Natural killer cell (primary cell): ENCODE results near the gene FBXO10. TPM values are rescaled to one million over a fixed set of nuclear protein-coding genes. Genes with fewer than 3 reads are reported as not detected.

Source experiments
- ATAC-seq, 3 donors: fragments of 150-1000 bp in 2 of 3; fragments of 200-7000 bp in 1 of 3; cut with Tn5 transposase; 1 replicate in 1 of 3; 2 replicates in 2 of 3; pipeline ENCODE4 v1.10.0; 2021; ENCODE audit warnings: mild to moderate bottlenecking in 2 of 3, moderate library complexity in 2 of 3
- DNase-seq, 2 donors: peaks; one replicate each; pipeline versions ENCODE4 v3.0.0 to v3.0.0-alpha.2; 2013 to 2021; ENCODE audit warnings: mixed read lengths in 1 of 2
- H3K27ac ChIP-seq: one replicate; pipeline ENCODE4 v1.5.1; 2013; ENCODE audit warnings: mild to moderate bottlenecking, low read length
- H3K27me3 ChIP-seq: one replicate; pipeline ENCODE4 v1.6.1; 2013; ENCODE audit warnings: low read length; ENCODE audit not compliant: control insufficient read depth, insufficient read depth
- H3K36me3 ChIP-seq: one replicate; pipeline ENCODE4 v1.6.1; 2013; ENCODE audit warnings: low read length; ENCODE audit not compliant: control insufficient read depth, insufficient read depth
- H3K4me1 ChIP-seq: one replicate; pipeline ENCODE4 v1.6.1; 2013; ENCODE audit warnings: low read length; ENCODE audit not compliant: control insufficient read depth, insufficient read depth
- H3K4me3 ChIP-seq: one replicate; pipeline ENCODE4 v1.5.1; 2013; ENCODE audit warnings: low read length
- H3K9me3 ChIP-seq: one replicate; pipeline ENCODE4 v1.6.1; 2013; ENCODE audit warnings: low read length; ENCODE audit not compliant: control insufficient read depth, insufficient read depth
- H3K27ac Mint-ChIP-seq, 2 donors: one replicate each; pipeline ENCODE4 v1.8.0; 2022; ENCODE audit warnings: mild to moderate bottlenecking in 2 of 2, mixed read lengths in 2 of 2, moderate library complexity in 1 of 2
- H3K27me3 Mint-ChIP-seq, 2 donors: one replicate each; pipeline ENCODE4 v1.8.0; 2022; ENCODE audit warnings: low read depth in 2 of 2, mixed read lengths in 2 of 2
- H3K36me3 Mint-ChIP-seq: one replicate; pipeline ENCODE4 v1.8.0; 2022; ENCODE audit warnings: mixed read lengths
- H3K4me1 Mint-ChIP-seq, 2 donors: one replicate each; pipeline ENCODE4 v1.8.0; 2022; ENCODE audit warnings: mixed read lengths in 2 of 2
- H3K4me3 Mint-ChIP-seq: one replicate; pipeline ENCODE4 v1.8.0; 2022; ENCODE audit warnings: mild to moderate bottlenecking, moderate library complexity, mixed read lengths
- H3K9me3 Mint-ChIP-seq, 2 donors: one replicate each; pipeline ENCODE4 v1.8.0; 2022; ENCODE audit warnings: mixed read lengths in 2 of 2
- CTCF ChIP-seq: fragments of 200-600 bp; IDR thresholded peaks from one replicate; pipeline ENCODE4 v1.8.0; 2022; ENCODE audit warnings: antibody characterized with exemption
- WGBS: methylation state at CpG from one replicate; pipeline ENCODE4 v1.1.7; 2013; ENCODE audit warnings: missing lambda C conversion rate; ENCODE audit not compliant: insufficient coverage; 5-methylcytosine and 5-hydroxymethylcytosine counted together
- intact Hi-C: fragments of 100-400 bp; cut with micrococcal nuclease; formaldehyde crosslinking; loops from one replicate; pipeline ENCODE4 v1.14.2; 2022
- total RNA-seq, 4 donors: library from RNA; stranded (reverse); fragments of 120-200 nt in 1 of 4; gene quantifications; one replicate each; pipeline versions ENCODE4 v1.2.3 to v1.2.4, GENCODE V29; 2013 to 2022

FBXO10 gene
- total RNA-seq = 1 to 10 TPM; 1.7 to 2.2 (median 2.1) TPM
- total RNA-seq (2013) = 8.4 TPM

DNA sequence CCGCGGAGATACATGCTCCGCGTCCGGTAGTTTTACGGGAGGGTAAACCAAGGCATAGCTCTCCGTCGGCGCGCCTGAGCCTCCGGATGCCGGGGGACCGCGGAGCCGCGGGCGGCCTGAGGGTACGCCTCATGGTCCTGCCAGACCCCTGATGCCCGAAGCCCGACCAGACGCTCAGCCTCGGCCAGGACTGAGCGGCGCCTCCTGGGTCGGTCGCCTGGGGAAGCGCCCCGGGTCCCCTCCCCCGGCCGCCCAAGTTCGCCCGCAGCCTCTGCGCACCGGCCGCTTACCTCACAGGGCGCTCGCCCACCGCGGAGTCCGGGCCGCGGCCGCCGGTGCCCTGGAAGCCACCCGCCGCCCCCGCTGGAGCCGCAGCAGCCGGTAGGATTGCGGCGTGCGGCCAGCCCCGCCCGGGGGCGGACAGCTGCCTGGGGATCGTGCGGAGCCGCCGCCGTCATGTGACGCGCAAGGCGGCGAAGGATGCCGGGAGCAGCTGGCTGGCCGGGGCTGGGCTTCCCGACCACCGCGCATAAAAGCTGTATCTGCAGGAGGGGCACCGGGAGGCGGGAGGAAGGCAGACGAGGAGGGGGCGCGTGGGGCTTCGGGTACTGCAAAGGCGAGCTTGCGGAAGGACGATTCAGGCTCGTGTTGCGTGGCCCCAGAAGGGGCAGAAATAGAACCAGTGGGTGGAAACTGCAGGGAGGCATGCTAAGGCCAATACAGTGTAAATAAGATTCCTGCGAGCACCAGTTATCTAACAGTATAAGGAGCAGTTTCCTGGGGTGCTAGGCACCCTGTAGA lies at the start of gene FBXO10:
TSS of gene FBXO10 (minus strand) at position 460 of the 801 bp plus-strand sequence. CDS start 34,612 bp downstream, outside the sequence.
- Histone ChIP-seq H3K27ac (peak within 1 kb of the TSS; percentile 60), H3K4me3 (peak within 1 kb of the TSS; percentile 54), H3K9me3 (no peaks in the 10 kb centered on the region), H3K36me3 (peaks cover 5% of the 10 kb centered on the region), H3K4me1 (peaks cover 10% of the 10 kb centered on the region), H3K27me3 (no peaks in the 10 kb centered on the region)
- intact Hi-C loops = no loop called here
- Mint-ChIP-seq H3K4me3 (peak within 1 kb of the TSS; percentile 83), H3K9me3 (no peaks in the 10 kb centered on the region), H3K27me3 (no peaks in the 10 kb centered on the region), H3K4me1 (peaks cover 17 to 21% of the 10 kb centered on the region in 2 donors), H3K36me3 (no peaks in the 10 kb centered on the region), H3K27ac (peak within 1 kb of the TSS in 1 of 2 donors; percentile 83)
- TF ChIP-seq CTCF = no peak
- DNase-seq (peak; percentile 36 to 64), ATAC-seq (peak; percentile 69 to 81 (median 79))
- under 1% methylated on average over 81 of the region's 81 CpGs for WGBS

- H3K36me3 Mint-ChIP-seq = no peaks in the 10 kb centered on the region
- WGBS = 89% methylated on average over 12 of the region's 12 CpGs
Measured at GRCh38 chr9:37625758-37626147, 49.6 kb upstream of the FBXO10 start.

GRCh38 chr9:37625036-37625757 lies 49.0 kb upstream of the FBXO10 start:
- Mint-ChIP-seq H3K27ac (no peak overlapping the region), H3K4me3 (no peak overlapping the region), H3K27me3 (no peaks in the 10 kb centered on the region), H3K4me1 (no peaks in the 10 kb centered on the region), H3K9me3 (no peaks in the 10 kb centered on the region), H3K36me3 (no peaks in the 10 kb centered on the region)
- intact Hi-C loops = no loop called here
- DNase-seq (no peak), ATAC-seq (no peak)
- TF ChIP-seq CTCF = no peak
- WGBS = 46% methylated on average over 5 of the region's 5 CpGs
- no peak overlapping the region for H3K4me3 ChIP-seq
- no peak overlapping the region for H3K27ac ChIP-seq
- no peaks in the 10 kb centered on the region for H3K27me3 ChIP-seq
- no peaks in the 10 kb centered on the region for H3K4me1 ChIP-seq
- no peaks in the 10 kb centered on the region for H3K9me3 ChIP-seq
- H3K36me3 ChIP-seq = no peaks in the 10 kb centered on the region

More at GRCh38 chr9:37625758-37626147, 49.6 kb upstream of the FBXO10 start:
- no peaks in the 10 kb centered on the region for H3K4me1 ChIP-seq
- no peaks in the 10 kb centered on the region for H3K9me3 ChIP-seq
- no peaks in the 10 kb centered on the region for H3K9me3 Mint-ChIP-seq
- no peak overlapping the region for H3K27ac ChIP-seq
- no peaks in the 10 kb centered on the region for H3K27me3 ChIP-seq
- H3K27me3 Mint-ChIP-seq = no peaks in the 10 kb centered on the region
- intact Hi-C loops = no loop called here
- no peak for DNase-seq
- no peak overlapping the region for H3K4me3 ChIP-seq
- H3K36me3 ChIP-seq = no peaks in the 10 kb centered on the region
- no peak for TF ChIP-seq CTCF
- no peak for ATAC-seq
- no peak overlapping the region for H3K4me3 Mint-ChIP-seq
- no peaks in the 10 kb centered on the region for H3K4me1 Mint-ChIP-seq
- H3K27ac Mint-ChIP-seq = no peak overlapping the region
